ENCODE results near the gene CEP89.

GRCh38 chr19:32997716-32998355, 26.1 kb upstream of the CEP89 start:
- TF ChIP-seq CTCF (IDR thresholded peaks at IDR 0.05) (no peak), POLR2A (IDR thresholded peaks at IDR 0.05) (no peak)
